ENCODE measurements around the gene CMKLR1.

The CMKLR1 gene

GRCh38 chr12:108317308-108318234 is 21.5 kb downstream of the CMKLR1 start:
- H3K4me3 ChIP-seq (replicated peaks; ENCODE audit: low read depth, low read length): no peak overlapping the region
- DNase-seq (ENCODE audit: extremely low read depth, low read depth): no peak
- TF ChIP-seq, protein P1, sequence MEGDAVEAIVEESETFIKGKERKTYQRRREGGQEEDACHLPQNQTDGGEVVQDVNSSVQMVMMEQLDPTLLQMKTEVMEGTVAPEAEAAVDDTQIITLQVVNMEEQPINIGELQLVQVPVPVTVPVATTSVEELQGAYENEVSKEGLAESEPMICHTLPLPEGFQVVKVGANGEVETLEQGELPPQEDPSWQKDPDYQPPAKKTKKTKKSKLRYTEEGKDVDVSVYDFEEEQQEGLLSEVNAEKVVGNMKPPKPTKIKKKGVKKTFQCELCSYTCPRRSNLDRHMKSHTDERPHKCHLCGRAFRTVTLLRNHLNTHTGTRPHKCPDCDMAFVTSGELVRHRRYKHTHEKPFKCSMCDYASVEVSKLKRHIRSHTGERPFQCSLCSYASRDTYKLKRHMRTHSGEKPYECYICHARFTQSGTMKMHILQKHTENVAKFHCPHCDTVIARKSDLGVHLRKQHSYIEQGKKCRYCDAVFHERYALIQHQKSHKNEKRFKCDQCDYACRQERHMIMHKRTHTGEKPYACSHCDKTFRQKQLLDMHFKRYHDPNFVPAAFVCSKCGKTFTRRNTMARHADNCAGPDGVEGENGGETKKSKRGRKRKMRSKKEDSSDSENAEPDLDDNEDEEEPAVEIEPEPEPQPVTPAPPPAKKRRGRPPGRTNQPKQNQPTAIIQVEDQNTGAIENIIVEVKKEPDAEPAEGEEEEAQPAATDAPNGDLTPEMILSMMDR (IDR thresholded peaks at IDR 0.05; ENCODE audit: low read depth, low read length, missing control alignments): no peak

GRCh38 chr12:108316176-108317086 is 22.7 kb downstream of the CMKLR1 start:
- TF ChIP-seq, protein P1 (IDR thresholded peaks at IDR 0.05; ENCODE audit: low read depth, low read length, missing control alignments): no peak
- DNase-seq (ENCODE audit: extremely low read depth, low read depth): no peak
- H3K4me3 ChIP-seq (replicated peaks; ENCODE audit: low read depth, low read length): no peak overlapping the region

DNA sequence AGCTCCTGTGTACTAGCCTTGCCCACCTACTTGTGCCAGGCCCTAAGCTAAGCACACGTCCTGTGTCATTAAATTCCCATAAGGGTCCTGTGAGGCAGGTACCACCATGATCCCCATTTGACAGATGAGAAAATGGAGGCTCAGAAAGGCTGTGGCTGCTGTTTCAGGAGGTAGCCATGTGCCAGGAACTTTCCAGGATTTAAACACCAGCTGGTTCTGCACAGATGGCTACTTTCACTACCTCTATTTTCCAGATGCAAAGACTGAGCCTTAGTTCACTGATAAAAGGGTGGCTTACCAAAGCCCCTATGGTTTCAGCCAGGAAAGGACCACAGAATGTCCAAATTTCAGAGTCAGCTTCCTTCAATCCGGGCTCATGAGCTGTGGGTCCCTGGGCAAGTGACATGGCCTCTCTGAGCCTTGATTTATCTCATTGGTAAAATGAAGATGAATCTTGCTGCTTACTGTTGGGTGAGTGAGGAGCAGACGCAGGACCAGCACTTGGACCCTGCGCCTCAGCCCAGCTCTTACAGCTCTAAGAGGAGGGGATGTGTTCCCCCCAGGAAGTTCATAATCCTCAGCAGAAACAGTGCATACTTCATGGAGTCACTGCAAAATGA is 23.5 kb downstream of the CMKLR1 start:
- TF ChIP-seq, protein P1 (IDR thresholded peaks at IDR 0.05; ENCODE audit: low read depth, low read length, missing control alignments): no peak
- no peak overlapping the region for H3K4me3 ChIP-seq (replicated peaks; ENCODE audit: low read depth, low read length)
- DNase-seq (ENCODE audit: extremely low read depth, low read depth): no peak

GRCh38 chr12:108313606-108314351 is 25.3 kb downstream of the CMKLR1 start:
- H3K4me3 ChIP-seq (replicated peaks; ENCODE audit: low read depth, low read length): no peak overlapping the region
- DNase-seq (ENCODE audit: extremely low read depth, low read depth): no peak
- TF ChIP-seq, protein P1 (IDR thresholded peaks at IDR 0.05; ENCODE audit: low read depth, low read length, missing control alignments): no peak

GRCh38 chr12:108313241-108313605 is 25.9 kb downstream of the CMKLR1 start:
- H3K4me3 ChIP-seq (replicated peaks; ENCODE audit: low read depth, low read length): no peak overlapping the region
- TF ChIP-seq, protein P1 (IDR thresholded peaks at IDR 0.05; ENCODE audit: low read depth, low read length, missing control alignments): no peak
- DNase-seq (ENCODE audit: extremely low read depth, low read depth): no peak

GRCh38 chr12:108312693-108313189 is 26.4 kb downstream of the CMKLR1 start:
- TF ChIP-seq, protein P1 (IDR thresholded peaks at IDR 0.05; ENCODE audit: low read depth, low read length, missing control alignments): no peak
- no peak for DNase-seq (ENCODE audit: extremely low read depth, low read depth)
- no peak overlapping the region for H3K4me3 ChIP-seq (replicated peaks; ENCODE audit: low read depth, low read length)
